Stimulated activated CD8-positive, alpha-beta memory T cell treated with anti-CD3 and anti-CD28 coated beads, Interleukin-7, amount 100 ng/mL, for 4 hours (primary cell): ENCODE results near the gene SPSB2.

ENCODE experiments used
- DNase-seq, 2 donors: peaks; one replicate each; pipeline ENCODE4 v3.0.0-alpha.2; 2020; ENCODE audit warnings: low read depth in 2 of 2

The SPSB2 gene

GRCh38 chr12:6851153-6851920, 21.8 kb downstream of the SPSB2 start, which contains the start of gene CDCA3:
TSS of gene CDCA3 (minus strand) at chr12:6851286. CDS start at chr12:6850952, 334 bp downstream.
- DNase-seq = peak; percentile 83 to 91

- no peak for DNase-seq
Observed at GRCh38 chr12:6850796-6851152, 22.3 kb downstream of the SPSB2 start.

GRCh38 chr12:6849976-6850560, 23.0 kb downstream of the SPSB2 start:
- no peak for DNase-seq

GRCh38 chr12:6849427-6849826, 23.7 kb downstream of the SPSB2 start:
- no peak for DNase-seq

- DNase-seq = no peak
Observed at GRCh38 chr12:6847676-6848075, 25.4 kb downstream of the SPSB2 start.

GRCh38 chr12:6846316-6846869, 26.7 kb downstream of the SPSB2 start:
- no peak for DNase-seq

GRCh38 chr12:6845395-6845794, 27.7 kb downstream of the SPSB2 start:
- no peak for DNase-seq

- DNase-seq = no peak
Observed at GRCh38 chr12:6843118-6843902, 29.8 kb downstream of the SPSB2 start.

- DNase-seq = no peak
Observed at GRCh38 chr12:6842075-6842474, 31.0 kb downstream of the SPSB2 start.

GRCh38 chr12:6840761-6841515, 32.2 kb downstream of the SPSB2 start, which contains the start of gene GNB3:
TSS of gene GNB3 (plus strand) at chr12:6840925. CDS start at chr12:6841288, 363 bp downstream.
- no peak for DNase-seq

GRCh38 chr12:6840330-6840729, 32.8 kb downstream of the SPSB2 start:
- no peak for DNase-seq

GRCh38 chr12:6839482-6840201, 33.5 kb downstream of the SPSB2 start:
- no peak for DNase-seq

GRCh38 chr12:6838854-6839253, 34.2 kb downstream of the SPSB2 start:
- DNase-seq = no peak

GRCh38 chr12:6837370-6838060, 35.6 kb downstream of the SPSB2 start:
- no peak for DNase-seq

GRCh38 chr12:6836851-6837250, 36.3 kb downstream of the SPSB2 start:
- no peak for DNase-seq

GRCh38 chr12:6834873-6835272, 38.2 kb downstream of the SPSB2 start:
- DNase-seq = no peak

GRCh38 chr12:6834254-6834653, 38.8 kb downstream of the SPSB2 start:
- DNase-seq = no peak

GRCh38 chr12:6833189-6833890, 39.8 kb downstream of the SPSB2 start:
- no peak for DNase-seq

- no peak for DNase-seq
Observed at GRCh38 chr12:6832125-6832524, 41.0 kb downstream of the SPSB2 start.
